ENCODE measurements around the gene NKX2-1.

NKX2-1 gene

DNA sequence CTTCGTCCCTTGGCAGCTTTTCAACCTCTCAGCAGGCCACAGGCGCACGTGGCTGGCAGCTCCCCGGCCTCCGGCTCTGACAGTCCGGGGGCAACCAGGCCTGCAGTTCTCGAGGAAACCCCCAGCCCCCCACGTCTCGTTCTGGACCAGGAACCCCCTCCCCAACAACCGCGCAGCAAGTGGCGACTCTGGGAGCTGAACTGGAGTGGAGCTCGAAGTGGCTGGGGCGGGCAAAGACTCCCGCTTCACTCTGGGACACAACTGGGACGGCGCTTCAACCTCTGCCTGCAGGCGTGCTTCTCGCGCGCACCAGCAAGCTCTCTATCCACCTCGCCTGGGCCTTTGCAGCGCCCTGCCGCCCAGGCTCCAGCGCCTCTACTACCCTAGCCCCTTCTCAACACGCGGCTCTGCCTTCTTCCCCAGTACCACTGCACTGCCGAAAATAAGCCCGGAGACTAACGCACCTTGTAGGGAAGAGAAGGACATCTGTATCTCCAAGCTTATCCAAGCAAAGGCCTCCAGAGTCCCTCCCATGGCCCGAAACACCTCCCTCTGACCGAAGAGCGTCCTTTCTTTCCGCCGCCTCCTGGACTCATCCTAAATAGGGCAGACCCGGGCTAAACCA is 2.4 kb upstream of the NKX2-1 start:
- Mint-ChIP-seq H3K4me3 (no peak overlapping the region), H3K36me3 (ENCODE audit: low read depth) (no peaks in the 10 kb centered on the region), H3K4me1 (ENCODE audit: low read depth) (peaks cover 5% of the 10 kb centered on the region), H3K27me3 (ENCODE audit: low read depth) (peaks cover 77% of the 10 kb centered on the region), H3K27ac (no peak overlapping the region), H3K9me3 (no peaks in the 10 kb centered on the region)
- no peak for DNase-seq (ENCODE audit: low spot score)

DNA sequence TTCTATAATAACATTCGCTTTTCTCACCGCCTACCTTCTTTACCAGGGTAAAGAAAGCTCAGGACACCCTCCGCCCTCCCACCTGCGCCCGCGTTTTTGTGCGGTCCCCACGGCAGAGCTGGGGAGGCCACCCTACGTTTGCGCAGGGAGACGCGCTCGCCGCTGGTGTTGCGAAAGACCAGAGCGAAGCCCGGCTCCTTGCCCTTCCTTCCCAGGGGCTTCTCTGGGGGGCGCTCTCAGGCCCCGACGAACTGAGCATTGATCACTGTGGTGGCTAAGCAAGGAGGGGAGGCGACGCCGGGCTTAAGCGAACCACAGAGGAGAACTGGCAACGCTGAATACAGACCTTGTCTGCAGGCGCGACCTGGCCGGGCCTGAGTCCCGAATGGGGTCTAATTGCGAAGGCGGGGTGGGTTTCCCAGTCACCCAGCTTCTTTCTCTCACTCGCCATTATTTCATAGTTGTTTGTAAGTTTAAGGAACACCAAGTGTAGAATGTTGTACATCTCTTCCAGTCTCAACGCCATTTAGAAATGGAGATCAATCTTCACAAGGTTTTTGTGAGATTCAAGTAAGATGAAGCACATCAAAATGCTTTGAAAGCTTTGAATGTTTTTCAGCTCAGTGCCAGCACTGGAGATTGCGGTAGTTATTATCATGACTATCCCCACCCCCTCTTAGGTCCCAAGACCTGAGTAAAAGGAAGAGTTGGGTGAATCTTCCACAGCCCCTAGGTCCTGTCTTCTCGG is 1.7 kb upstream of the NKX2-1 start:
- peaks cover 5% of the 10 kb centered on the region for H3K4me1 Mint-ChIP-seq (ENCODE audit: low read depth)
- peaks cover 75% of the 10 kb centered on the region for H3K27me3 Mint-ChIP-seq (ENCODE audit: low read depth)
- H3K4me3 Mint-ChIP-seq = no peak overlapping the region
- no peaks in the 10 kb centered on the region for H3K9me3 Mint-ChIP-seq
- DNase-seq (ENCODE audit: low spot score) = no peak
- H3K36me3 Mint-ChIP-seq (ENCODE audit: low read depth) = no peaks in the 10 kb centered on the region
- H3K27ac Mint-ChIP-seq = no peak overlapping the region

DNA sequence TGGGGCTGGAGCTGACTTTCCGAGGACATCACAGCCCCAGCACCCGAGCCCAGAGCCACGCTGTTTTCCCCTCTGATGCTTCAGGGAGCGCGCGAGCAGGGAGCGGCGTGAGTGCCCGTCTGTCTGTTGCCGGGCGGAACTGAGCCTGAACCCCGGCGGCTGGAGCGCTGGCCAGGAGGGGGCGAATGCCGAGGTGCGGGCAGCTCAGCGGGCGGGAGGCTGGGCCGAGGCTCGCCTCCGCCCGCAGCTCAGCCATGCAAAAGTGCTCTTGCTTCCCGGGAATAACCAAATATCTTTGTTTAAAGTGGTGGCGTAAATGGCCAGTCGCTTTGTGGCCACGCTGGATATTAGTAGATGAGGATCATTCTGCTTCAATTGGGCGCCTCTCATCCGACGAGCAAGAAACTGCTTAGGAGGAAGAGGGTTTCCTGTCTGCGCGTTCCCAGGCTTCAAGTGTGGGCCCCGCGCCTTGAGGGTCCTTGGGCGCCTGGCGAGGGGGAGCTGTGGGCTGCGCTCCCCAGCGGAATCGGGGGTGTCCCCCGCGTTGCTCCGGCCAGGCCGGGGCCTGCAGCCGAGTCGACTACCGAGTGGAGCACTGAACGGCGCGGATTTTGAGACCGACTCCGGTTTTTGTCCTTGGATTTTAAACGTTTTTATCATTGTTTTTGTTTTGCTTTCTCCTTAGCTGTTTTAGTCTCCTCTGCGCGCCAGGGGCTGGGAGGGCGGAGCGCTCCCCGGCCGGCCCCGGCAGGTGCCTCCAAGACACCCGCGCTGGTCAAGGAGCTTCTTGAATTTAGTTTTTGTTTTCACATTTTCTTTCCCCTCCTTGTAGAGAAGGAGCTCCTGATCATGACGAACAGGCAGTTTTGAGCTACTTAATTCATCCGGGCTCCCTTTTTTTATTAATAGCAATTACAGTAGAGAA is 831 bp upstream of the NKX2-1 start:
- Mint-ChIP-seq H3K9me3 (no peaks in the 10 kb centered on the region), H3K4me1 (ENCODE audit: low read depth) (peaks cover 5% of the 10 kb centered on the region), H3K4me3 (no peak overlapping the region), H3K36me3 (ENCODE audit: low read depth) (no peaks in the 10 kb centered on the region), H3K27ac (no peak overlapping the region), H3K27me3 (ENCODE audit: low read depth) (peaks cover 75% of the 10 kb centered on the region)
- DNase-seq (ENCODE audit: low spot score) = no peak

DNA sequence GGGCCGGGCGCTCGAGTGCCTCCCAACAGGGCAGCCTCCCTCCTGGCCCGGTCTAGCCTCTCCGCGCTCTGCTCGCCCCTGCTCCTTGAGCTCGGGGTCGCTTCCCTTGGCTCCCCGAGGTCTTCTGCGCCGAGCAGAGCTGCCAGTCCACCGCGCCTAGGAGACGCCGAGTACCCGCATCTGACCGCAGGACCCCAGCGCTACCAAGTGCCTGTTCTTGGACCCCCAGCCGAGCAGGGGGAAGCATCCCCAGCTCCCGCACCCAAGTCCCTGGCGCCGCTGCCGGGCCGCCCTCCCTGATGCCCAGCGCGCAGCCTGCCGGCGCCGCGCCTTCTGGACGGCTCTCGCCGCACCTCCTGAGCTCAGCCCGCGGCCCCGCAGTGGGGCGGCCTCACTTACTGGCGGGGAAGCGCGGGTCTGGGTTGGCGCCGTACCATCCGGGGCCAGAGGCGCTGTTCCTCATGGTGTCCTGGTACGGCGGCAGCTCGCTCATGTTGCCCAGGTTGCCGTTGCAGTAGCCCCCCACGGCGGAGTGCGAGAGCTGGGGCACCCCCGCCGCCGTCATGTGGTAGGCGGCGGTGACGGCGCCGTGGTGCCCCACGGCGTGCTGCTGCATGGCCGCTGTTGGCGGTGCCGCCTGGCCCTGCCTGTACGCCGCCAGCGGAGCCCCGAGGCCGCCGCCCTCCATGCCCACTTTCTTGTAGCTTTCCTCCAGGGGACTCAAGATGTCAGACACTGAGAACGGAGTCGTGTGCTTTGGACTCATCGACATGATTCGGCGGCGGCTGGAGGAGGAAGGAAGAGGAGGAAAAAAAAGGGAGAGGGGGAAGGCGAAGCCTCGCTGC is 1.2 kb downstream of the NKX2-1 start:
- no peaks in the 10 kb centered on the region for H3K9me3 Mint-ChIP-seq
- H3K4me1 Mint-ChIP-seq (ENCODE audit: low read depth) = peaks cover 5% of the 10 kb centered on the region
- DNase-seq (ENCODE audit: low spot score) = no peak
- H3K36me3 Mint-ChIP-seq (ENCODE audit: low read depth) = no peaks in the 10 kb centered on the region
- H3K27ac Mint-ChIP-seq = peak overlapping the region; percentile 31
- no peak overlapping the region for H3K4me3 Mint-ChIP-seq
- H3K27me3 Mint-ChIP-seq (ENCODE audit: low read depth) = peaks cover 76% of the 10 kb centered on the region

DNA sequence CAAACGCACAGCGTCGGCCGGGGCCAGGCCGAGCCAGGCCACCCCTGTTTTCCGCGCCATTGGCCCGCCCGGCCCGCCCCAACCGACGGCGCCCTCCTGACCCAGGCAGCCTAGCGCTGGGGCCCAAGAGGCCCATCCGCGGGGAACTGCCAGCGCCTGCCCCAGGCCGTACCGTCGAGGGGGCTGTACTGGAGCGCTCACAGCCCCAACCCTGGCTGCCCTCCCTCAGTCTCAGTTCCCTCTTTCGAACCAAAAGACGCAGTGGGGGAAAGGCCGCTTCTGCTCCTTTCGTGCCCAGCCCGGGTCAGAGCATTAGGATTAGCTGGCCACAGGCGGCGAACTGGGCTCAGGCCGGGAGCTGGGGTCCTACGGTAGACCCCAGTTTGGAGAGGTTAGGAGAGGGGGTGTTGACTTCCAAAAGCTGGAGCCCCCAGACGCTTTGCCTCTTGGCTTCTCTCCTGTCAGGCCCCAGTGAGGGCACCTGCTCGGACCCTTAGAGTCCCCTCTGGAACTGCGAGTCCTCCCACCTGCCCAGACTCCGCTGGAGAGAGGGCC is 1.9 kb downstream of the NKX2-1 start:
- H3K27ac Mint-ChIP-seq = no peak overlapping the region
- H3K27me3 Mint-ChIP-seq (ENCODE audit: low read depth) = peaks cover 75% of the 10 kb centered on the region
- H3K36me3 Mint-ChIP-seq (ENCODE audit: low read depth) = no peaks in the 10 kb centered on the region
- peaks cover 5% of the 10 kb centered on the region for H3K4me1 Mint-ChIP-seq (ENCODE audit: low read depth)
- no peak for DNase-seq (ENCODE audit: low spot score)
- H3K4me3 Mint-ChIP-seq = no peak overlapping the region
- H3K9me3 Mint-ChIP-seq = no peaks in the 10 kb centered on the region

DNA sequence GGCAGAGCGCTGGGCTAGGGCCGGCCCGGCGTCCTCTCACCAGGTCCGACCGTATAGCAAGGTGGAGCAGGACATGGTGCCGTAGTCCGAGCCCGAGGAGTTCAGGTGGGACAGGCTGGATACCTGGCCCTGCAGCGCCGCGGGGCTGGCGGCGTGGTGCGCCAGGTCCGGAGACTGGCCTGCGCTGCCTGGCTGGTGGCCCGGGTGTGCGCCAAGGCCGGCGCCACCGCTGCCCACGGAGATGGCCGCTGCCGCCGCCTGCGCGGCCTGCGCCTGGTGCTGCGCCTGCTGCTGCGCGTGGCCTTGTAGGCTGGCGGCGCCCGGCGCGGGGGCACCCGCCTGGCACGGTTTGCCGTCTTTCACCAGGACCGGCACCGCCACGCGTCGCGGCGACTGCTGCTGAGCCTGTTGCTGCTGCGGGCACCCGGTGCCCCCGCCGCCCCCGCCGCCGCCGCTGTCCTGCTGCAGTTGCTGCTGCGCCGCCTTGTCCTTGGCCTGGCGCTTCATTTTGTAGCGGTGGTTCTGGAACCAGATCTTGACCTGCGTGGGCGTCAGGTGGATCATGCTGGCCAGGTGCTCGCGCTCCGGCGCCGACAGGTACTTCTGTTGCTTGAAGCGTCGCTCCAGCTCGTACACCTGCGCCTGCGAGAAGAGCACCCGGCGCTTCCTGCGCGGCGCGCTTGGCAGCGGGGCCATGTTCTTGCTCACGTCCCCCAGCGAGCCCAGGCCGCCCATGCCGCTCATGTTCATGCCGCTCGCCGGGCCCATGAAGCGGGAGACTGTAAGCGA is 2.6 kb downstream of the NKX2-1 start:
- Mint-ChIP-seq H3K9me3 (no peaks in the 10 kb centered on the region), H3K27me3 (ENCODE audit: low read depth) (peaks cover 75% of the 10 kb centered on the region), H3K4me1 (ENCODE audit: low read depth) (peaks cover 5% of the 10 kb centered on the region), H3K27ac (no peak overlapping the region), H3K36me3 (ENCODE audit: low read depth) (no peaks in the 10 kb centered on the region), H3K4me3 (no peak overlapping the region)
- DNase-seq (ENCODE audit: low spot score) = no peak

DNA sequence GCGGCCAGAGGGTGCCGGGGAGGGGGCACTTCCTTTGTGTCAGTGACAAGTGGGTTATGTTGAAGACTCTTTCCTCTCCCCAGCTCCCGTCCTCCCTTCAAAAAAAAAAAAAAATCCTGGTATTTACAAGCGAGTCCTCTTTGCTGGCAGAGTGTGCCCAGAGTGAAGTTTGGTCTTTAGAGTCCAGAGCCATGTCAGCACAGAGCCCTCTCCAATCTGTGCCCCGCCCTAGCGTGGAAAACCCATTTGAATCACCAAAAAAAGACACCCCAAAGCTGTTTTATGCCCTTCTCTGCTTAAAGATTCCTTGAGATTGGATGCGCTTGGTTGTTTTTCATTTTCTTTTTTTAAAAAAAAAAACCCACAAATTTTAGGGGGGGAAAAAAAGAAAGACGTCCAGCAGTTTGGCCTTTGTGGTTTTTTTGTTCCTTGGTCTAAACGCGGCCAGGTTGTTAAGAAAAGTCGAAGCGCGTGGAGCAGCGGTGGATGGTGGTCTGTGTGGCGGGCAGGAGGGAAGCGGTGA is 3.3 kb downstream of the NKX2-1 start:
- H3K36me3 Mint-ChIP-seq (ENCODE audit: low read depth) = no peaks in the 10 kb centered on the region
- peaks cover 5% of the 10 kb centered on the region for H3K4me1 Mint-ChIP-seq (ENCODE audit: low read depth)
- H3K27me3 Mint-ChIP-seq (ENCODE audit: low read depth) = peaks cover 75% of the 10 kb centered on the region
- no peak for DNase-seq (ENCODE audit: low spot score)
- H3K27ac Mint-ChIP-seq = no peak overlapping the region
- no peak overlapping the region for H3K4me3 Mint-ChIP-seq
- H3K9me3 Mint-ChIP-seq = no peaks in the 10 kb centered on the region

DNA sequence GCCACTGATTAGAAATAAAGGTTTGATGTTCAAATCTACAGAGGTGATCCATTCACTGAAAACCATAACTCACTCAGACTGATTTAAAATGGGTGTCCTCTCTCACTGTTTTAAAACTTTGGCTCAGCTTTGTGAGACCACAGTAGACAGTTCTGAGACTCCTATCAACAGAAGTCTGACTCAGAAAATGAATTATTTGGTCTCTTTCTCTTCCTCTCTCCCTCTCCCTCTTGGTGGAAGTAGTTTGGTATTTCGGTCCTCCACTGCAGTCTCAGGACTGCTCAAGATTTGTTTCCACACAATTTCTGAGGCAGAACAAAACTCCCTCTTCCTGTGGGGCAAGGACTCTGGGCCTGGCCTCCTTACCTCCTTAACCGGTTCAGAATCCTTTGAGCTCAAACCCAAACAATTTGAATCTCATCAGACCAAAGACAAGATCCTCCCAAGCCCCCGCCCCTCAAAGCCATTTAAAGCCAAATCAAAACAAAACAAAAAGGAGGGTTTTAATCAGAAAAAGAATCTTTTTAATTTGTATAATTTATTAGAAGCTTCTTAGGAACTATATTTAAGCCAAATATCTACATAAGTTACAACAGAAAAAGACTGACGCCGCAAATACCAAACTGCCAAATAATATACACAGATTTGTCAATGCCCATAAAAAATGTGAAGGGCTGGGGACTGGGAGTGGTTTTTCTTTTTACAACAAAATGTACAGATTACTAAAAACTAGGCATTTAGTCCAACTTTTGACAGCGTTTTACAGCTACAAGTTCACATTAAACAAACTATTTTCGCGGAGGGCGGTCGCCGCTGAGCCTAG is 3.9 kb downstream of the NKX2-1 start:
- Mint-ChIP-seq H3K4me3 (no peak overlapping the region), H3K27ac (no peak overlapping the region), H3K9me3 (no peaks in the 10 kb centered on the region), H3K4me1 (ENCODE audit: low read depth) (peaks cover 5% of the 10 kb centered on the region), H3K36me3 (ENCODE audit: low read depth) (no peaks in the 10 kb centered on the region), H3K27me3 (ENCODE audit: low read depth) (peaks cover 70% of the 10 kb centered on the region)
- no peak for DNase-seq (ENCODE audit: low spot score)

DNA sequence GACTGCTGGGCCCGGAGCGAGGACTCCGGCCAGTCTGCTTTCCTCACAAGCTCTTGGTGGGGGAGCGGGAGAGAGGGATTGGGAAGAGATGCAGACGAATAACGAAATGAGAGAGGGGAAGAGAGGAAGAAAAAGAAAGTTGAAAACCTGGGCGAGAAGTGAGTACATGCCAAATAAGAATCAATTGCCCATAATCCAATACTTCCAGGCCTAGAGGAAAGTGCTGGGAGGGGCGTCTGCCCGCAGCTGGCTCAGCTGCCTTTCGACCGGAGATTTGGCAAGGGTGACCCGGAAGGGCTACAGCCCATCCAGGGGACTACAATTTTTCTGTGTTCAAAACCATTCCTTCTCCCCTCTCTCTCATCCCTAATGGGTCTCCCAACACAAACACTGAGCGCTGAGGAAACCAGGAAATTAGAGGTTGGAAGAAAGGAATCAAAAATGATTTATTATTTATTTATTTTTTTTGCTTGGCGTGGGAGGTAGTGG is 4.9 kb downstream of the NKX2-1 start:
- no peaks in the 10 kb centered on the region for H3K9me3 Mint-ChIP-seq
- DNase-seq (ENCODE audit: low spot score) = no peak
- H3K4me1 Mint-ChIP-seq (ENCODE audit: low read depth) = peaks cover 5% of the 10 kb centered on the region
- peaks cover 72% of the 10 kb centered on the region for H3K27me3 Mint-ChIP-seq (ENCODE audit: low read depth)
- no peak overlapping the region for H3K27ac Mint-ChIP-seq
- H3K36me3 Mint-ChIP-seq (ENCODE audit: low read depth) = no peaks in the 10 kb centered on the region
- H3K4me3 Mint-ChIP-seq = no peak overlapping the region

DNA sequence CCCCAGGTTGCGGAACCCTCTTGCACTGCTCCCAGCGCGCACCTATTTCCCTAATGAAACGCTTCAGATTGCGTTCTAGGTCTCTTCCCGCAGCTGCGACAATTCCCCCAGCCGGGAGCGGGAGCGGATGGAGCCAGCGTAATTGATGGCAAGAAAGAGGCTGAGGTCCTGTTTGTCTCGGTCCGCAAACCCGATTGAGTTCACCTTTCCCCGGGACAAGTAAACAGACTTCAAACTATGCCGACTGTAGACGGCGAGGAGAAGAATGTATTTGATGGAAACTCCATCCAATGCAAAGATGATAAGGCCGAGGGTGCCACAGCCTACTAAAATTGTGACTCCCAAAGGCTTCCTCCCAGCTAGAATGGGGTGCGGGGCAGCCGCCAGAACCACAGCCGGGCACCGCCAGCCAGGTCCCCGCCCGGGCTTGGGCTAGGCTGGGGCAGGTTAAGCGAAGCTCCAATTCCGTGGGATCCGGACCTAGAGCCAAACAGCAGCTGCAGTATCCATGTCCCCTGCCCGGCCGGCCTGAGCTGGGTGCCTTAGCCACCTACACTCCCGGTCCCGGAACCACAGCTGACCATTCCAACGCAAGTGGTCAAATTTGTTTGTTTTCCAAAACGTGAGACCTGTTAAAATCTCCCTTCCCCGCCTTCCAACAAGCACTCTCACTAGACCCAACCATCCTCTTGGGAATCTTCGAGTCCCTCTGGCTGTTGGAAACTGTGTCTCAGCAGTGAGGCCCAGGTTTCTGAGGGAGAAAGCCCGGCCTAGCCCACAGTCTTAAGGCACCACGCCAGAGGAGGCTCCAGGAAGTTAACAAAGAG is 5.5 kb downstream of the NKX2-1 start:
- H3K27me3 Mint-ChIP-seq (ENCODE audit: low read depth) = peaks cover 76% of the 10 kb centered on the region
- no peak for DNase-seq (ENCODE audit: low spot score)
- H3K9me3 Mint-ChIP-seq = no peaks in the 10 kb centered on the region
- H3K4me3 Mint-ChIP-seq = no peak overlapping the region
- H3K36me3 Mint-ChIP-seq (ENCODE audit: low read depth) = peaks cover 2% of the 10 kb centered on the region
- H3K4me1 Mint-ChIP-seq (ENCODE audit: low read depth) = peaks cover 5% of the 10 kb centered on the region
- H3K27ac Mint-ChIP-seq = no peak overlapping the region
